Neural progenitor cell (in vitro differentiated cells): ENCODE results near the gene HS6ST3.

ENCODE experiments used
- CTCF ChIP-seq: fragments of 200-600 bp; sonication (generic); IDR thresholded peaks from 2 replicates; pipeline ENCODE4 v1.5.1; 2017; ENCODE audit warnings: antibody characterized with exemption, mild to moderate bottlenecking
- EZH2 ChIP-seq: fragments of 200-600 bp; sonication (generic); IDR thresholded peaks from 2 replicates; pipeline ENCODE4 v1.6.1; 2017; ENCODE audit warnings: antibody characterized with exemption, mild to moderate bottlenecking, moderate library complexity
- EZH2phosphoT487 ChIP-seq: fragments of 200-600 bp; sonication (generic); IDR thresholded peaks from 2 replicates; pipeline ENCODE4 v1.6.1; 2017; ENCODE audit warnings: antibody characterized with exemption

- TF ChIP-seq CTCF (no peak), EZH2 (no peak), EZH2phosphoT487 (no peak)
Observed at GRCh38 chr13:96687191-96687590, 597.3 kb downstream of the HS6ST3 start.
